GM21423 (cell line): ENCODE results near the gene HNRNPAB.

Source experiments
- ATAC-seq: cut with Tn5 transposase; IDR thresholded peaks from one replicate; pipeline ENCODE4 v1.9.1; 2021; ENCODE audit warnings: mild to moderate bottlenecking, moderate library complexity; ENCODE audit not compliant: unreplicated experiment

The HNRNPAB gene

DNA sequence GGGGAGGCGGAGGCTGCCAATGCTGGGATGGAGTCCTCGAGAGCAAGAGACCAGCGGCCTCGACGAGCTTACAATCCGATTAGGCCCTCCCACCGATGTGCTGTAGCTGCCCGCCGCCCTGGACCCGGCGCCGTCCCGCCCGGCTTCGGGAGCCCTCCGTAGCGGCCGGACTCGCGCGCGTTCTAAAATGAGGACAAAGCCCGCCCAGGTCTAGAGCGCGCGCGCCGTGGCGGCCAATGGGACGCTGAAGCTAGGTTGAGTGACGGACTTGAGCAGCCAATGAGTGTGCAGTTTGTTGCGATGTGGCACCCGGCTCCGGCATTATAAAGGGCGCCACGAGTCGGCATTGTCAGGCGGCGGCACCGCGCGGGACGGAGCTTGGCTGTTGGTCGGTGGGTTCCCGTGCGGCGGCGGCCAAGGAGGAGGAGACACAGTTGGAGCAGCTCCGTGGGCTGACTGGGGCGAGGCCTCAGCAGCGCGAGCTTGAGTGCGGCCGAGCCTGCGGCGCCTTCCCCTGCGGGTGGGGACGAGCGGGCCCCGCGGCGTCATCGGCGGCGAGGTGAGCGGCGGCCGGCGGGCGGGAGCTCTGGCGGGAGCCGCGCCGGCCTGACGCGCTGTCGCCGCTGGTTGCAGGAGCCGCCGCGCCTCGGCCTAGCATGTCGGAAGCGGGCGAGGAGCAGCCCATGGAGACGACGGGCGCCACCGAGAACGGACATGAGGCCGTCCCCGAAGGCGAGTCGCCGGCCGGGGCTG lies at the start of gene HNRNPAB:
Gene HNRNPAB (plus strand): TSS at position 352 of the 753 bp plus-strand sequence. CDS start 305 bp downstream, at position 657.
- peak; percentile 82 for ATAC-seq

DNA sequence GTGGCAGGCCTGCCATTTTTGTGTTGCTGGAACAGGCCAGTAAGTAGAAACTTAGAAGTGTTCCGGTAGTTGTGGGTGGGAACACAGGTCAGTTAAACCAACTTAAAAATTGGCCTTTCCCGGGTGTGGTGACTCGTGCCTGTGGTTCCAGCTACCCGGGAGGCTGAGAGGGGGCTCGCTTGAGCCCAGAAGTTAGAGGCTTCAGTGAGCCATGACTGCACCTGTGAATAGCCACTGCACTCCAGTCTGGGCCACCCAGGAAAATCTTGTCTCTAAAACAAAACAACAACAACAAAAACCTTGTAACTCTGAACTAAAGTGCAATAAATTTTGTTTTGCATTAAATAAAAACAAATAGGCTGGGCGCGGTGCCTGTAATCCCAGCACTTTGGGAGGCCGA lies 49.3 kb upstream of the HNRNPAB start:
- no peak for ATAC-seq

DNA sequence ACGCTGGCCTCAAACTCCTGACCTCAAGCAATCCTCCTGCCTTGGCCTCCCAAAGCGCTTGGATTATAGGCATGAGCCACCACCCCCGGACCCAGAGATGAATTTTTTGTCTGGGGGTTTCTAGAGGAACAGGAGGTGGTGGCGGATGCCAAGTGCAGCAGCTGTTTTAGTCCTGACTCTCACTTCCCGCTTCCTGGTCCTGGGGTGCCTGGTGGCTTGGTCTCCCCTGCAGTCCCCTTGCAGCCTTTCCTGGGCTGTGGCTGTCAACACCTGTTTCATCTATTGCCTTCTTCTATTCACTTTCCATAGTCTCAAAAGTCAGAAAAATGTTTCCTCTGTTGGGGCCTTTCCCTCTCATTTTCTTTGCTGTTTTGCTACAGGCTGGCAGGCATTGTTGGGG lies 44.2 kb upstream of the HNRNPAB start:
- no peak for ATAC-seq

DNA sequence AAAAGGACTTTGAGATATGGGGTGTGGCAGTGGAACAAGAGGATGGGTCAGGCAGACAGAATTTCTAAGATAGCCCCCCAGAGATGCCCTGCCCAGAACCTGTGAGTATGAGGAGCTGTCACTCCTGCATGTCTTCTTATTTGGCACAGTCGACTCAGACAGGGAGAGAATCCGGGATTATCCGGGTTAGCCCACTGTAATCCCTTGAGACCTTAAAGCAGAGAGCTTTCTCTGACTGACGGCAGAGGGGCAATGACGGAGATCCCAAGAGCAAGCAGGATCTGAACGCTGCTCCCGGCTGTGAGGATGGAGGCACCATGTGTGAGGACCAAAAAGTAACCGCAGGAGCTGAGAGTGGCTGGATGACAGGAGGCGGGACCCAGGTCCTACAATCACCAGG lies 41.9 kb upstream of the HNRNPAB start:
- ATAC-seq: no peak

DNA sequence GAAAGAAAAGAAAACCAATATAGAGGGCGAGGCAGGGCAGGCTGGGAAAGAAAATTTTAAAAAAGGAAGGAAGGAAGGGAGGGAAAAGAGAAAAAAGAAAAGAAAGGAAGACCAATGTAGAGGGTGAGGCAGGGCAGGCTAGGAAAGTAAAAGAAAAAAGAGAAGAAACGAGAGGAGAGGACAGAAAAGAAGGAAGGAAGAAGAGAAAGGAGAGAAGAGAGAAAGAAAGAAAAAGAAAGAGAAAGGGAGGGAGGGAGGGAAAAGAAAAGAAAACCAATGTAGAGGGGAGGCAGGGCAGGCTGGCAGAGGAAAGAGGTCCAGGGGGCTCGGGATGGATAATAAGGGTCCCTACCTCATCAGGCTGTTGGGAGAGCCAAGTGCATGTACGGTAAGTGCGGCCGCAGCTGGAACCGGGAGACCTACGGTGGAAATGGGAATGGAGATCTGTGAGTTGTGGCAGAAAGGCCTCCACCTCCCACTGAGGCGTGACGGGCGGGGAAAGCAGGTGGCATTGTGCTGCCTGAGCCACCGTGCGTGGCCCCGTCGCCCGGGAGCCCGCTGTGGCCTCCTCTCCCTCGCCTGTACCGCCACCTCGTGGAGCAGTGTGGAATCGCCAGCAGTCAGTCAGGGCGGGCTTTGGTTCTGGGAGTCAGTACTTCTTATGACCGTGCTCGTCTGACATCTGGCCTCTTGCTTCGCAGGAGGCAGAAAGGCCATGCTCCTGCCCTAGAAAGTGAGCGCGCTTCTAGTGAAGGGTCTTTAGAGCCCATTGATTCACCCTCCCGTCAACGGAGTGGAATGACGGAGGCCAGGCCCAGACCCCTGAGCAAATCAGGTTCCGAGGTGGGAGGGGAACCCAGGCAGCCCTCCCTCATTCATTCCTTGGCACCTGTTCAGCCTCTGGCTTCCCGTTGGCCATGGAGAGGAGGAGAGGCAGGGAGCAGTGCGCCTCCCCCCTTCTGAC lies 40.3 kb upstream of the HNRNPAB start:
- peak; percentile 96 for ATAC-seq

DNA sequence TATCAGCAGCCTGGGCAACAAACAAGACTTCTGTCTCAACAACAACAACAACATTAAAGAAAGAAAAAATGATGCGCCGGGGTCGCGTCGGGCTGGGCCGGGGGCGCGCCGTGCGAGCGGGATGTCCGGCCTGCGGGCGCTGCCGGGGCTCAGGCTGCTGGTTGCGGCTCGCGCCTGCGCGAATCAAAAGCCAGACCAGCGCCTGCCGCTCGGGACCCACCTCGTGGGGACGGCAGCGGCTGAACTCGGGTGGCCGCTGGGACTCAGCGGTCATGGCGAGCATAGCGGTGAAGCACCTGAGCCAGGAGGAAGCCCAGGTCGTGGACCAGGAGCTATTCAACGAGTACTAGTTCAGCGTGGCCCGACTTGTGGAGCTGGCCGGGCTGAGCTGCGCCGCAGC lies 38.8 kb upstream of the HNRNPAB start:
- ATAC-seq: no peak

DNA sequence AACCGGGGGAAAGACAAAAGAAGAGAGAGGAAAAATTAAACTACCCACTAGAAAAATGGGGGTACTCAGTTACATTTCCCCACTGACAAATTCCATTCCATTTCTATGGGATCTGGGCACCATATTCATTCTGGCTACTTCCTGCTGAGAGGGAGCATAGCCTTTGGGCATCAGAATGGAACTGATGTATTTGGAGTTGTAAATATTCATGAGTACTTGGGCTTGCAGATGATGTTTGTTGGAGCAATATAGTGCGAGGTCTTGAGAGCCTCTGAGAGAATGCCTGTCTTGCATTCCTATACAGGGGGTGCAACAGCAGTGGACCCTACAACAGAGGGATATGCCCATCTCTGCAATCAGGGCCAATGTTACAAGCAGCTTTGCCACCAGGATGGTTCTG lies 33.9 kb upstream of the HNRNPAB start:
- ATAC-seq: no peak

DNA sequence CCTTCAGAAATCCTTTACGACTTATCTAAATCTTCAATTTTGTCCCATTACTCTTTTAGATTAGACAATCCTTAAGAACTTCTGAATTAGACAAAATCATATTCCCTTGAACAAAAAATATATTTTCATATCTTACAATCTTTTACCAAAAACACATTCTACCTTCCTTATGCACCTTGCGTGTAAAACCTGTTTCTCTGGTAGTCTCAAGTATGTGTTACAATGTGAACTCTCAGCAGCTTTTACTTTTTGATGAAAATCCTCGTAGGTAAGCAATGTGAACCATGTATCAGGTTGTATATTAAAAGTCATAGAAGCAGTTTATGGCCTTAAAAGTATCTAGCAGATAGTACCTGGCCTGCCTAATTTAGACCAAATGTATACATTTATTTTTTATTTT lies 29.9 kb upstream of the HNRNPAB start:
- ATAC-seq: no peak

DNA sequence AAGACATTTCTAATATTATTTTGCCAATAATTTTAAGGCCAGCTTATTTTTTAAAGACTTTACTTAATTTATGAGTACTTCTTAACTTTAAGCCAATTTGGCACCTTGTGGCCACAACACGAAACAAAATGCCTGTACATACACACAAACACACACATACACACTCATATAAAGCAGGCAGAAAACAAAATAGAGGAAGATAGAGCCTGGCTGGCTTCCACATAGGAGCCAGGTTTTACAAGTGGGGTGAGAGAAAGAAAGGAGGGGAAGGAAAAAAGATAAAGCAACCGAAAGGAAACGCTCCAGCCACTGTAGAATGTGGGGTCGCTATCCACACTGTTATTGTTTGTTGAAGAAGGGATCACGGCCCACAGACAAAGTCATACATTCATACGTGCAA lies 27.5 kb upstream of the HNRNPAB start:
- no peak for ATAC-seq

DNA sequence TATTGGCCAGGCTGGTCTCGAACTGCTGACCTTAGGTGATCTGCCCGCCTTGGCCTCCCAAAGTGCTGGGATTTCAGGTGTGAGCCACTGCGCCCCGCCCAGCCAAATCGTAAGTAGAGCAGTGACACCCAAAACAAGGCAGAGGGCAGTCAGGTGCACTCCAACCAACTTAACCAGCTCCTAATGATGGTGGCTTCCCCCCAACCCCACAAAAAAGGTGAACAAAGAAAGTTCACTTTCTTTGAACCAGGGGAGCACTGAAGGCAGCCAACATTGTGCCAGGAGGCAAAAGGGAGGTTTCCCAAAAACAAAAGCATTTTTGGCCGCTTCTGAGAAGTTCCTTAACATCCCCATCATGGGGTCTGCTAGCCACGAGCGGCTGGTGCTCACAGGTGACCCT lies 26.8 kb upstream of the HNRNPAB start:
- ATAC-seq: no peak

DNA sequence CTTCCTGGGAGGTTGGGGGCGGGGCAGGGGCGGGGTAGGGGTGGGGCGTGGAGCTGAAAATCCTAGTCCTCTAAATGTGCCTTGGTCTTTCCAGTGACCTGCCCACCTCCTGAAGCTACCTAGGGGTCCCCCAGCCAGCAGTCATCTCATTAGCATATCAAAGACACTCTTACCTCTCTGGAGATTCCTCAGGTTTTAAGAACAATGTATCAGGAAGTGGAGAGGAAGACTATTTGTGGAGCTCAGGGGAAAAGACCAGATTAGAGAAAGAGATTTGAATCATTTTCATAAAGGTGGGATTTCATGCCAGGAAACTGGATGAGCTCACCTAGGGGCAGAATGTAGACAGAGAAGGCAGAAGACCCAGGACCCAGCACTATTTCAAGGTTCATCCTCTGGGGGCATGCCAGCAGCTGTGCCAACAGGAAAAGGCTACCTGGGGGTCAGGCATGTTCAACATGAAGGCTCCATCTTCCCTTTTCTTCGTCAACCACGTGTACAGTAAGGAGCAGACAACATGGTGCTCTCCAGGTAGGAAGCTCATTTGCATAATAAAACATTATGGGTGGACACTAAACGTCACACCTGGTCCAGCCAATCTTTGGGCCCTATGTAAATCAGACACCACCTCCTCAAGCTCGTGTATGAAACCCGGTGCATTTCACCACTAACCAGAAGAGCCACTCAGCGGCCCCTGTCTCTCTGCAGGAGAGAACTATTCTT lies 24.0 kb upstream of the HNRNPAB start:
- no peak for ATAC-seq

DNA sequence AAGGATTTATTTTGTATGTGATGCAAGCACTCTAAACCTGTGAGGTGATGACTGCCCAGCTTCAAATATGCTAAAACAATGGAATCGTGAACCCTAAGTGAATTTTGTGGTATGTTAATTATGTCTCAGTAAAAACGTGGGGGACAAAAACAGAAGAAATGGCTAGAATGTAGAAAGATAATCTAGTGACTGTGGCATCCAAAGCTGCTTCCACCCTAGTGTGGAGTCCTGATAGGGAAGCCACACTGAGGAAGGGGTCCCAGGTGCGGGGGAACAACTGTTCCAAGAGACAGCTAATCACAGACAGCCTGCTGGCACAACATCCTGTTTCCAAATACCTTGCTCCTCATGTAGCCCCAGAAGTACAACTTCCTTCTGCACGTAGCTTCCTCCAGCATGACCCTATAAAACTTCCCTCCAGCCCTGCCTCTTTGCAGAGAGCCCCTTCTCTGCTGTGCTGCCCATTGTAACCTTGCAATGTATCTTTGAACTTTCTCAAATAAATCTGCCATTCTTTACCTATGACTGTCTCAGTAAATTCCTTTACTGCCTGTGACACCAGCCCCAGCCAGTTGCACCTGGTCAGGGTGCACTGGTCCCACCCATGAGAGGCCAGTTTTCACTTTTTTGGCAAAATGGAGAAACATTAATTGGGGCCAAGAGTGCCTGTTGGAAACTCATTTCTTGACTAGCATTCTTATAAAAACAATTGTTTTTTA lies 22.0 kb upstream of the HNRNPAB start:
- ATAC-seq: no peak

DNA sequence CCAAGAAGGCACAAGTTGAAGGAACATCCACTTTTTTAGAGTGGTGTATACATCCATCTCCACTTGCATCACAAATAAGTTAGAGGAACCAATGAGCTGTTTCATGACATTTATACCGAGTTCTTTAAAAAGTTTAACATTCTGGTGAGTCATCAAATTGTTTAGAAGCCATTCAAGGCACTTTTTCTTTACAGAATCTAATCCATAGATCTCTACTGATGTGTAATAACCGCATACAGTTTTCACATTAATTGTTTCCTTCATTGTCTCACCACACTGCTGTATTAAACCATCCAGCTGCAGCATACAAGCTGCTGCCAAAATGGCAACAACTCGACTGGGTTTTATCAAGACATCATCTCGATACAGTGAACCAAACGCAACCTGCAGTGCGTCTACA lies 17.9 kb upstream of the HNRNPAB start:
- ATAC-seq: no peak

DNA sequence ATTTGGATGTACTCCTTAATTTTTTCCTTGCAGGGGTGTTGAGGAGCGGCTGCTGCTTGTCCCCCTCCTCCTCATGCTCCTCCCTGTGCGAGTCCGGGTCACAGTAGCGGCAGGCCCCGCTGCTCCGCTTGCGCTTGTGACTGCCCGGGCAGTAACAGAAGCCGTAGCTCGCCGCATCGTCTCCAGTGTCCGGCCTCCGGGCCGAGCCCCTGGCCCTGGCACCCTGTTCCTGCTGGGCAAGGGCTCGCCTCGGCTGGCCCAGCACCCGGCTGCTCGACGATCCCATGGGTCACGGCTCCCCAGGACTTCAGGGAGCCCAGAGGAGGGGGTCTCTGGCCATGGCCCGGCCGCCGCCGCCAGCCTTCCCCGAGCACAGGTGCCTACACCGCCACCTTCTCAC lies 17.3 kb upstream of the HNRNPAB start, which contains the start of gene GMCL2:
Gene GMCL2 (minus strand): TSS at position 358 of the 400 bp plus-strand sequence. CDS start 72 bp downstream, at position 286.
- no peak for ATAC-seq

DNA sequence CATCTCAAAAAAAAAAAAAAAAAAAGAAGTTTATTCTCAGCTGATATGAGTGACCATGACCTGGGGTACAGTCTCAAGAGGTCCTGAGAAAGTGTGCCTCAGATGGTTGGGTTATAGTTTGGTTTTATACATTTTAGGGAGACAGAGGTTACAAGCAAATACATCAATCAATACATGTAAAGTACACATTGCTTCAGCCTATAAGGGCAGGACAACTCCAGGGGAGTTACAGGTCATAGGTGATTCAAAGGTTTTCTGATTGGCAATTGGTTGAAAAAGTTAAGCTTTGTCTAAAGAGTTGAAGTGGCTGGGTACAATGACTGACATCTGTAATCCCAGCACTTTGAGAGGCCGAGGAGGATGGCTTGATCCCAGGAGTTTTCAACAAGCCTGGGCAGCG lies 14.9 kb upstream of the HNRNPAB start:
- no peak for ATAC-seq

DNA sequence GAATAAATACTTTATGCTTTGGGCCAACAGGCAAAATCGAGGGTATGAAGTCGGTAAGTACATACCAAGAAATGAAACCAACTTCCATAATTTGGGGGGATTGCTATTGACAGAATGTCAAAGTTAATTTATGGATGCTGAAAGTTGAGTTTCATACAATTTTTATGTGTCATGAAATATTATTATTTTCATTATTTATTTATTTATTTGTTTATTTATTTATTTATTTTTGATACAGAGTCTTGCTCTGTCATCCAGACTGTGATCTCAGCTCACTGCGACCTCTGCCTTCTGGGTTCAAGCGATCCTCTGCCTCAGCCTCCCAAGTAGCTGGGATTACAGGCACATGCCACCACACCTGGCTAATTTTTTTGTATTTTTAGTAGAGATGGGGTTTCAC lies 12.7 kb upstream of the HNRNPAB start:
- ATAC-seq: no peak

DNA sequence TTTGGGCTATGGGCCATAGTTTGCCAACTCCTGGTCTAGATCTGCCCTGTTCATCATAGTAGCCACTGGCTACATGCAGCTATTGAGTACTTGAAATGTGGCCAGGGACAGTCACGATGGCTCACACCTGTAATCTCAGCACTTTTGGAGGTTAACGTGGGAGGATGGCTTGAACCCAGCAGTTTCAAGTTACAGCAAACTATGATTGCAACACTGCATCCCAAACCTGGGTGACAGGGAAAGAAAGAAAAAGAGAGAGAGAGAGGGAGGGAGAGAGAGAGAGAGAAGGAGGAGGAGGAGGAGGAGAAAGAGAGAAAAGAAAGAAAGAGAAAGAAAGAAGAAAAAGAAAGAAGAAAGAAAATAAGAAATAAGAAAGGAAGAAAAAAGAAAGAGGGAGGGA lies 12.1 kb upstream of the HNRNPAB start:
- no peak for ATAC-seq

DNA sequence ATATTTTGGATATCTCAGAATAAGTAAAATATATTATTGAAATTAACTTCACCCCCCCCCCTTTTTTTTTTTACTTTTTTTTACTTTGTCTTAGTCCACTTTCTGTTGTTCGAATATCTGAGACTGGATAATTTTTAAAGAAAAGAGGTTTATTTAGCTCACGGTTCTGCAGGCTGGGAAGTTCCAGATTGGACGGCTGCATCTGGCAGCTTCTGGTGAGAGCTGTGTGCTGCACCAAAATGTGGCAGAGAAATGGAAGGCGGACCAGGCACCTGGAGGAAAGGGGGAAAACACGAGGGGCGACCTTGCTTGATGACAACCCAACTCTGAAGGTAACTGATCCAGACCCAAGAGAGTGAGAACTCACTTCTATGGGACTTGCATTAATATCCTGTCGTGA lies 11.5 kb upstream of the HNRNPAB start:
- ATAC-seq: no peak

DNA sequence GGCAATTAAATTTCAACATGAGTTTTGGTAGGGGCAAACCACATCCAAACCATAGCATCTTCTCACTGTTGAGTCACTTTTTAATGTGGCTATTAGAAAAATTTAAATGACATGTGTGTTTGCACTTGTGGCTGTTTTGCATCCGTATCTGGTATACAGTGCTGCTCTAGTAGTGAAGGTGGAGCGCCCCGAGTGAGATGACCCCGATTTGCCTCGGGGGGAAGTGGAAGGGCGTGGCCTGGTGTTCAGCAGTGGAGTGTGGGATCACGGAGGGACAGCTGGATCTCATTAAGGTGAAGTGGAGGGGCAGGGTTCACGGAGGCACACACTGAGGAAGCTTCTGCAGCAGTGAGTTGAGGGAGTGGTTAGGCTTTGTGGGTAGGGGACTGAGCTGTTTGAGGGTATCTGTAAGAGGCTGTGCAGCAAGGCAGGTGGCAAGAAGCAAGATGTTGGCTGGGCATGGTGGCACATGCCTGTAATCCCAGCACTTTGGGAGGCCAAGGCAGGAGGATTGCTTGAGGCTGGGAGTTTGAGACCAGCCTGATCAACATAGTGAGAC lies 11.0 kb upstream of the HNRNPAB start:
- no peak for ATAC-seq

DNA sequence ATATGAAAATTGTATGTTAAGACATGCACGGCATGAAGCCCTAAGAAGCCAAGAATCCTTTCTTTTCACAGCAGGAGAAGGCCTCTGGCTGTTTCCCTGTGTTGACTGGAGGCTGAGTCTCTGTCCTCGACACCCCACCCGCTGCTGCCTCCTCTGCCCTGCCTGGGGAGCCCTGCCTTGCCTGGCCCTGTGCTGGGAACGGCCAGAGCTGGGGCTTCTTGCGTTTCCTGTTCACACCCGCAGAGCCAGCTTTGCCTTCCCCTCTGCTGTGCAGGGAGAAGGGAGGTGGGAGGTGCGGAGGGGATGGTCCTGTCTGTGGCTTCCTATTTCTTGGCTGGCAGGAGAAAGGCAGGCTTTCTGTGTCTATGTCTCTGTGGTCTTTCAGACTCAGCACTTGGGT lies 10.3 kb upstream of the HNRNPAB start:
- ATAC-seq: no peak
